Stomach smooth muscle (tissue), 2 donors: Measurements from ENCODE around the gene MITD1.
"Not testable (repeated sequence)": the region's sequence is repeated elsewhere in the genome, so short reads cannot be mapped to it uniquely, and the experiment has no call there.

Experiments
- H3K27ac ChIP-seq: one replicate; pipeline ENCODE4 v1.7.0; 2013; ENCODE audit warnings: mild to moderate bottlenecking, low read length, inconsistent platforms
- H3K27me3 ChIP-seq, 2 donors: one replicate each; pipeline ENCODE4 v1.7.0; 2013; ENCODE audit warnings: low read length in 2 of 2; ENCODE audit not compliant: insufficient read depth in 2 of 2, control insufficient read depth in 1 of 2
- H3K36me3 ChIP-seq, 2 donors: one replicate each; pipeline ENCODE4 v1.7.0; 2013; ENCODE audit warnings: low read length in 2 of 2; ENCODE audit not compliant: control insufficient read depth in 2 of 2, insufficient read depth in 2 of 2
- H3K4me1 ChIP-seq: one replicate; pipeline ENCODE4 v1.7.0; 2013; ENCODE audit warnings: low read length; ENCODE audit not compliant: control insufficient read depth, insufficient read depth
- H3K4me3 ChIP-seq, 2 donors: one replicate each; pipeline ENCODE4 v1.7.0; 2013; ENCODE audit warnings: low read length in 2 of 2
- H3K9ac ChIP-seq, 2 donors: one replicate each; pipeline ENCODE4 v1.7.0; 2013; ENCODE audit warnings: low read length in 2 of 2, mild to moderate bottlenecking in 1 of 2
- H3K9me3 ChIP-seq, 2 donors: one replicate each; pipeline ENCODE4 v1.7.0; 2013; ENCODE audit warnings: low read length in 2 of 2; ENCODE audit not compliant: control insufficient read depth in 2 of 2
- donor health status: healthy.
- donor health status: Pancreatic carcinoma.

MITD1 gene

GRCh38 chr2:99180755-99181623, at the start of gene MITD1, which contains the start of gene MRPL30:
MITD1 (minus strand) TSS chr2:99181058; CDS start chr2:99180981, 77 bp downstream.
MRPL30 (plus strand) TSS chr2:99181184; CDS start chr2:99186204, 5,020 bp downstream.
- no peaks in the 10 kb centered on the region for H3K36me3 ChIP-seq
- peak within 1 kb of the TSS; percentile 85 to 94 for H3K9ac ChIP-seq
- no peaks in the 10 kb centered on the region for H3K9me3 ChIP-seq
- H3K4me1 ChIP-seq = peaks cover 22% of the 10 kb centered on the region
- peak within 1 kb of the TSS; percentile 71 for H3K27ac ChIP-seq
- H3K4me3 ChIP-seq = peak within 1 kb of the TSS; percentile 99 to 100
- no peaks in the 10 kb centered on the region for H3K27me3 ChIP-seq

DNA sequence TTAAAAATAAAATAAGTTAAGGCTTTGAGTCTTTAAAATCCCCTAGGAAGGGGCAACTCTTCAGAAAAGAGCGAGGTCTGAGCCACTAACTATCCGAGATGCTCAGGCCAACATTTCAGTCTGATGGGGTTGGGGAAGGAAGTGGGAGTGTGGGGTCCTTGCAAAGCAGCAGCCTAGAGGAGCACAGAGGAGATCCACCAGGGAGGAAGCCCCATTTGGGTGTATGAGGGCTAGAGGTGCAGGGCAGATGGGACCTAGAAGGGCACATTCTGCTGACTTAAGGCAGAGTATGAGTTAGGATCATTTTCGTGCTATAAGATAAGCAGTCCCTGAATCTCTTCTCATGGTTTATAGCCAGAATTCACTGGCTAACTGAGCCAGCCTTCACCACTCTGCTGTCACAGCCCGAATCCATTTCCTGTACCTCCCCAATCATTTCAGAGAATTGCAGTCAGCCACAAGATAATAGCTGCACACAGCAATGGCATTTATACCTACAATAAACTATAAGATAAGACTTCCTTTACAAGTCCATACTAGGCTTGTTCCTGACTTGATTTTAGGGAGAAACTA, 37.2 kb upstream of the MITD1 start:
- Histone ChIP-seq H3K27ac (no peak overlapping the region), H3K9me3 (no peaks in the 10 kb centered on the region), H3K4me1 (no peaks in the 10 kb centered on the region), H3K9ac (no peak overlapping the region), H3K27me3 (no peaks in the 10 kb centered on the region), H3K36me3 (peaks cover 3 to 4% of the 10 kb centered on the region in 2 donors), H3K4me3 (no peak overlapping the region)

GRCh38 chr2:99216096-99216495, 35.2 kb upstream of the MITD1 start:
- Histone ChIP-seq H3K4me3 (no peak overlapping the region), H3K36me3 (peaks cover 3 to 5% of the 10 kb centered on the region in 2 donors), H3K4me1 (no peaks in the 10 kb centered on the region), H3K27ac (no peak overlapping the region), H3K27me3 (no peaks in the 10 kb centered on the region), H3K9ac (no peak overlapping the region), H3K9me3 (no peaks in the 10 kb centered on the region)

DNA sequence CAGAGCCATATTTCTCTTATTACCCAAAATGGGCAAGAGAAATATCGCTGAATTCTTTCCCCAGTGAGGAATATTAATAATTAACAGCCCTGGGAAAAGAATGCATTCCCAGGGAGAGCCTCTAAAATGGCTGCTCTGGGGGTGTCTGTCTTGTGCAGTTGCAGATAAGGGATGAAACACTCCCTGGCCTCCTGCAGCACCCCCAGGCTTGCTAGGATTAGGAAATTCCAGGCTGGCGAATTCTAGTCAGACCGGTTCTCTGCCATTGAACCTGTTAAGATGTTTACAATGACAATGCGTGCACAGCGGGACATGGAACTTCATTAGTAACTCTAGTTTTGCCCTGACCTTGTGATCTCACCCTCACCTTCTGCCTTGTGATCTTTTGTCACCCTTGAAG, 24.6 kb upstream of the MITD1 start:
- Histone ChIP-seq H3K27me3 (no peaks in the 10 kb centered on the region), H3K36me3 (peaks cover 0 to 2% of the 10 kb centered on the region in 2 donors), H3K9ac (no peak overlapping the region), H3K9me3 (no peaks in the 10 kb centered on the region), H3K4me3 (no peak overlapping the region), H3K4me1 (no peaks in the 10 kb centered on the region), H3K27ac (no peak overlapping the region)

- Histone ChIP-seq H3K9me3 (no peaks in the 10 kb centered on the region), H3K9ac (no peak overlapping the region), H3K27ac (no peak overlapping the region), H3K4me1 (no peaks in the 10 kb centered on the region), H3K27me3 (no peaks in the 10 kb centered on the region), H3K36me3 (peaks cover 3 to 13% of the 10 kb centered on the region in 2 donors), H3K4me3 (no peak overlapping the region)
These were observed 21.3 kb upstream of the MITD1 start for GRCh38 chr2:99201959-99202678.

DNA sequence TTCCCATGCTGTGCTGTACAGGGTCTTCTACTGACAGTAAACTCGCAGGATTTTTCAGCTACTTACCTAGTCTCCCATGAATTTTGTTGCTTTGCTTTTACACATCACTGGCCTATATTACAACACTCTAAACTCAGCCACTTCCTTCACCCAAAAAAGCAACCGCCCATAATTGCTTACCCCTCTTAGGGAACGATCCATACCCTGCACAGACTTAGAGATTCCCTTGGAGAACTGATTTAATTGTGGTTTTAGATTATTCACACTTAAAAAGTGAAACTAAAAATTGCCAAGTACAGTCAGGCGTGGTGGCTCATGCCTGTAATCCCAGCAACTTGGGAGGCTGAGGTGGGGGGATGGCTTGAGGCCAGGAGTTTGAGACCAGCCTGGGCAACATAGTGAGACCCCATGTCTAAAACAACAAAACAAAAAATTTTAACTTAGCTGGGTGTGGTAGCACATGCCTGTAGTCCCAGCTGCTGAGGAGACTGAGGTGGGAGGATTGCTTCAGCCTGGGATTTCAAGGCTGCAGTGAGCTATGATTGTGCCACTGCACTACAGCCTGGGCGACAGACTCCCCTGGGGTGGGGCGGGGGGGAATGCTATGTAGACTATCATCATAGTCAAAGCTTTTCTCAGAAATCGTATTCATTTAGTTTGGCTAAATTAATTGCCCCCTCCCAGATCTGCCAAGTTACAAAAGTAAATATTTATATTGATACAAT, 19.4 kb upstream of the MITD1 start:
- Histone ChIP-seq H3K27me3 (no peaks in the 10 kb centered on the region), H3K36me3 (peaks cover 3 to 21% of the 10 kb centered on the region in 2 donors), H3K4me1 (no peaks in the 10 kb centered on the region), H3K9ac (no peak overlapping the region), H3K9me3 (no peaks in the 10 kb centered on the region), H3K27ac (no peak overlapping the region), H3K4me3 (no peak overlapping the region)

GRCh38 chr2:99198103-99198841, 17.4 kb upstream of the MITD1 start:
- Histone ChIP-seq H3K27ac (no peak overlapping the region), H3K9ac (no peak overlapping the region), H3K36me3 (peaks cover 5 to 21% of the 10 kb centered on the region in 2 donors), H3K27me3 (no peaks in the 10 kb centered on the region), H3K4me1 (no peaks in the 10 kb centered on the region), H3K9me3 (no peaks in the 10 kb centered on the region), H3K4me3 (no peak overlapping the region)

DNA sequence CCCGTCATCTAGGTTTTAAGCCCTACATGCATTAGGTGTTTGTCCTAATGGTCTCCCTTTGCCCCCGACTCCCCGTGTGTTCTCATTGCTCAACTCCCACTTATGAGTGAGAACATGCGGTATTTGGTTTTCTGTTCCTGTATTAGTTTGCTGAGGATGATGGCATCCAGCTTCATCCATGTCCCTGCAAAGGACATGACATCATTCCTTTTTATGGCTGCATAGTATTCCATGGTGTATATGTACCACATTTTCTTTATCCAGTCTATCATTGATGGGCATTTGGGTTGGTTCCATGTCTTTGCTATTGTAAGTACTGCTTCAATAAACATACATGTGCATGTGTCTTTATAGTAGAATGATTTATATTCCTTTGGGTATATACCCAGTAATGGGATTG, 11.5 kb upstream of the MITD1 start:
- H3K9me3 ChIP-seq, H3K4me3 ChIP-seq, H3K27ac ChIP-seq, H3K9ac ChIP-seq, H3K27me3 ChIP-seq, H3K4me1 ChIP-seq: not testable (repeated sequence)
- peaks cover 9 to 21% of the 10 kb centered on the region in 2 donors for H3K36me3 ChIP-seq

DNA sequence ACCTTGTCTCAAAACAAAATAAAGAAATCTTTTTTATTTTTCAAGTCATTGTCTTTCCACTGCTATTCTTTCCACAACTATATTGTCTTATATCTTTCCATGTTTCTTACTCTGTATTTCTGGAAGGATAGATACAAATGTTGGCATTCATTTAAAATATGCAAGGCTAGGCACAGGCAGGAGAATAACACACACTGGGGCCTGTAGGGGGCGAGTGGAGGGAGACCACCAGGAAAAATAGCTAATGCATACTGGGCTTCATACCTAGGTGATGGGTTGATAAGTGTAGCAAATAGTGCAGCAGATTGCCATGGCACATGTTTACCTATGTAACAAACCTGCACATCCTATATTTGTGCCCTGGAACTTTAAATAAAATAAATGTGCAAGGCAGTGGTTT, 9.7 kb upstream of the MITD1 start:
- H3K9me3 ChIP-seq = no peaks in the 10 kb centered on the region
- H3K4me1 ChIP-seq = no peaks in the 10 kb centered on the region
- no peak overlapping the region for H3K9ac ChIP-seq
- H3K4me3 ChIP-seq = no peak overlapping the region
- H3K27ac ChIP-seq = no peak overlapping the region
- H3K27me3 ChIP-seq = no peaks in the 10 kb centered on the region
- H3K36me3 ChIP-seq = peaks cover 8 to 16% of the 10 kb centered on the region in 2 donors

- H3K9ac ChIP-seq = no peak overlapping the region
- no peaks in the 10 kb centered on the region for H3K4me1 ChIP-seq
- H3K36me3 ChIP-seq = peaks cover 5 to 16% of the 10 kb centered on the region in 2 donors
- no peak overlapping the region for H3K4me3 ChIP-seq
- no peak overlapping the region for H3K27ac ChIP-seq
- no peaks in the 10 kb centered on the region for H3K27me3 ChIP-seq
- H3K9me3 ChIP-seq = no peaks in the 10 kb centered on the region
These were observed 7.5 kb upstream of the MITD1 start for GRCh38 chr2:99188357-99188756.
